GM18520 (cell line): ENCODE results near the gene PLCH1.
"Not testable (repeated sequence)": the region's sequence is repeated elsewhere in the genome, so short reads cannot be mapped to it uniquely, and the experiment has no call there.

Experiments used
- ATAC-seq: cut with Tn5 transposase; IDR thresholded peaks from one replicate; pipeline ENCODE4 v1.9.1; 2021; ENCODE audit not compliant: unreplicated experiment

Gene PLCH1

GRCh38 chr3:155646669-155647068 lies 98.2 kb downstream of the PLCH1 start:
- no peak for ATAC-seq

GRCh38 chr3:155646128-155646527 lies 98.7 kb downstream of the PLCH1 start:
- no peak for ATAC-seq

DNA sequence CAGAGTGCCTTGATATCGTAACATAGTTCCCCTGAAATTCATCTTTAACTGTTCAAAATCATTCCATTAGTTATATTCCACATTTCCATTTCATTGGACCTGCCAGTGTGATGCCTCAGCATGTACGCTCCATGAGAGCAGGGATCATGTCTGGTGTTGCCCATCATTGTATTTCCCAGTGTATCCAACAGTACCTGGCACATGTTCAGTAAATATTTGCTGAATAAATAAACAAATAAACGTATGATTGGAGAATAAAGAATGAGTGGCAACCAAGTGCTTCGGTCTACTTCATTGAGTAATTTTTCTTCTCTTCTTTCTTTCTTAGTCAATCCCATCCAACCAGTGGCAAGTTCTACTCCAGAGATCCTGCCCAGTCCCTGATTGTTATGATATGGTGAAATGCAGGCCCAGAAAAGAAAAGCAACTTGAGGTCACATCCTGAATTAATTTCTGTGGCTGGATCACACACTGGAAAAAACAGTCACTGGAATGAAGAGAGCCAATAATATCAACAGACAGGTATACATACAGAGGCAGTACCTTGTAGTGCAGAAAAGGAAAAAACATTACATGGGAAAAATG lies 101.2 kb downstream of the PLCH1 start:
- ATAC-seq = no peak

DNA sequence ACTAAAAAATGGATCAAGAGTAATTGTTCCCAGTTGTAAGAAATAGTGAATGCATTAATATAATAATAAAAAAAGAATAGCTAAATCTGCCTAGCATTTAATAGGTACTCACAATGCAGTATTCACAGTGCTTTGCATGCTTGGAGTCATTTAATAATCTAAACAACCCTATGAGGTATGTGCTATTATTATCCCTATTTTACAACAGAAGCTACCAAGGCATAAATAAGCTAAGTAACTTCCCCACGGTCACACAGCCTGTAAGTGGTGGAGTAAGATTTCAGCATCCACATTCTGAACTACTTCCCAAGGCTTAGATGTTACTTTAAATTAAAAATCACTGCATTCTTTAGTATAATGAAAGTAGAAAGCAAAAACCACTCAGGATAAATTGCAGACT lies 102.9 kb downstream of the PLCH1 start:
- no peak for ATAC-seq

DNA sequence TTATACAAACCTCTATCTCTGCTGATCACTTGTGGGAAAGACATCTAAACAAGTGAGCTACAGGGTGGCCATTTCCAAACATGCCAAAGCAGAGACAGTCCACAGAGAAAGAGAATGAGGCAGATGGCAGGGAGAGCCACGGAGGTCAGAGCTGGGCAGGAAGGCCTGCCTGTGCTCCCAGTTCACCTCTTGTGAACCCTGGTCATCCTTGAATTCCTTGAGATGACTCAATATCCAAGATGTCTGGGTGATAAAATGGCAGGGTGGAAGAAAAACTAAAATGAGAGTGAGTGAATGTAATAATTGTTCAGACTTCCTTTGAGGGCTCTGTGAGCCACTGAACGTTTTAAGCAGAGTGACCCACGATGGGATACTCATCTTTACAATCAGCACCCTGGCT lies 104.8 kb downstream of the PLCH1 start:
- ATAC-seq = no peak

- ATAC-seq = no peak
Observed at GRCh38 chr3:155639462-155640055, 105.3 kb downstream of the PLCH1 start.

GRCh38 chr3:155638461-155638860 lies 106.4 kb downstream of the PLCH1 start:
- not testable (repeated sequence) for ATAC-seq

DNA sequence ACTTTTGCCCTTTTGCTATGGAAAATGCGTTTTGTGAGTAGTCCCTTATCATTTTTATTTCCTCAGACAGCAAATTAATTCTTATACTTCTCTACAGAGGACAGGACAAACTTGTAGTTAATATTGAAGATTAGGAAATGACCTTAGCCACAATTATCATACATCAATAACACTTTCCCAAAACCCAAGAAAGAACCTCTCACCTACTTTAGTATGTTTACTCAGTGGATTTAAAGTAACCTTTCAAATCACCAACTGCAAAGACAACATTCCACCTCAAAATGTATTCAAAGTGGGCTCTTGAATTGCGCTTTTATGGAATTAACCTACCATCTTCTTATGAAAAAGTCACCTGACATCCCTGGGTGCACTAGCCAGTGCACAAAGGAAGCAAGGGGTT lies 107.3 kb downstream of the PLCH1 start:
- ATAC-seq = no peak

DNA sequence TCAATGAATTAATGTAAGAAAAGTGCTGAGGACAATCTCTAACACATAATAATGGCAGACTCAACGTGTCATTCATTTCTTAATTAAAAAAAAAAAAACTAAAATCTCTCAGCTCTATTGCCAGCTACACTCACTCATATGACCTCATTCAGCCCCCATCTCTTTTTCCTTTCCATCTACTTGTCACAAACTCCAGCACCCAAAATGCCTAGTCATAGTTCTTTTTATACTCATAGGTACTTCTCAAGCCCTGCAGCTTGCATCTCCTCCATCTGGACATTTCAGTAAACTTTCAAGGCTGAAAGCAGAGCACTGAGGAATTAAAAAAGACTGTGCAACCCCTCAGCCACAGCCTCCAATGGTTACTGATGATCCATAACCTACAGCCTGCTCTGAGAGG lies 109.8 kb downstream of the PLCH1 start:
- no peak for ATAC-seq

DNA sequence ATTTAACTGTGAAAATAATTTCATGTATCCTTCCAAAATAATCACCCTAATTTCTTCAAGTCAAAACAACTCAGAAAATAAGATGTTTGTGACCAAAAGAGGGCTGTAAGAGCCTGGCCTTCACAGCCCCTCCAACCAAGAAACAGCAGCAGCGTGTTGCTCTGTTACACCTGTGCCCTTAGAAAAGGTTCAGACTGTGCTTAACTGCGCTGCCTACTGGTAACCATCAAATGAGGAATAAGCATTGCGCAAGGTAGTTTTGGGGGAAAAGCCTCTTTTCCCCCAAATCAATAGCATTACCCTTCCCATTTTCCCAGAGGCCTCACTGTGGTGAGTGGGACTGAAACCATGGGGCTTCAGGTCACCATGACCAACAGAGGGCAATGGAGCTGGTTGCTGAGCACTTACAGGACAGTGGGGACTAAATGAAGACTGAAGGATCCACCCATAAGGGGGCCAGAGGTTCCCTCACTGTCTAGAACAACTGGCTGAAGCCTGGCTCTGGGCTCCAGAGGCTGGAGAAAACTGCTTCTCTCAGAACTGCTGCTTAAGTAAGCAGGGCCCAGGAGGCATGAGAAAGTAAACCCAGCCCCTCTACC lies 110.7 kb downstream of the PLCH1 start:
- ATAC-seq = no peak

- ATAC-seq = no peak
Observed at GRCh38 chr3:155631323-155632019, 113.4 kb downstream of the PLCH1 start.

DNA sequence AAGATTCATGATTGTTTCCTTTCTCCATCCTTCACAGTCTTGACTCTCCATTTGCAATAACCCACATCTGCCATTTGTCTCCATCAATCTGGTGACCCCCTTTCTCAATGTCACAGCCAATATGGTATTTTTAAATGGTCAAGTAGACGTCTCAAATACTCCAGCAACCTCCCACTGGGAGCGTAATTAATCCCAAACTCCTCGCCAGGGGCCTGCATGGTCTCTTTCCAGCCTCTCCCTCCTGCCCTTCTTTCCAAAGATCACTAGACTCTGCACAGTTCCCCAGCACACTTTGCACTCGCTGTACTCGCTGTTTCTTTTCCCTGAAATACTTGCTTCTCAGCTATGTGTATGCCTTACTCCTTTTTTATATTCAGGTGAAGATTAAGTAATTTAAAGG lies 115.3 kb downstream of the PLCH1 start:
- no peak for ATAC-seq

GRCh38 chr3:155629056-155629455 lies 115.8 kb downstream of the PLCH1 start:
- ATAC-seq = no peak

DNA sequence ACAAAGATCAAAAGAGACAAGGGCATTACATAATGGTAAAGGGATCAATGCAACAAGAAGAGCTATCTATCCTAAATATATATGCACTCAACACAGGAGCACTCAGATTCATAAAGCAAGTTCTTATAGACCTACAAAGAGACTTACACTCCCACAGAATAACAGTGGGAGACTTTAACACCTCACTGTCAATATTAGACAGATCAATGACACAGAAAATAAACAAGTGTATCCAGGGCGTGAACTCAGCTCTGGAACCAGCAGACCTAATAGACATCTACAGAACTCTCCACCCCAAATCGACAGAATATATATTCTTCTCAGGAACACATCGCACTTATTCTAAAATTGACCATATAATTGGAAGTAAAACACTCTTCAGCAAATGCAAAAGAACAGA lies 122.2 kb downstream of the PLCH1 start:
- not testable (repeated sequence) for ATAC-seq

GRCh38 chr3:155620552-155620951 lies 124.3 kb downstream of the PLCH1 start:
- not testable (repeated sequence) for ATAC-seq

DNA sequence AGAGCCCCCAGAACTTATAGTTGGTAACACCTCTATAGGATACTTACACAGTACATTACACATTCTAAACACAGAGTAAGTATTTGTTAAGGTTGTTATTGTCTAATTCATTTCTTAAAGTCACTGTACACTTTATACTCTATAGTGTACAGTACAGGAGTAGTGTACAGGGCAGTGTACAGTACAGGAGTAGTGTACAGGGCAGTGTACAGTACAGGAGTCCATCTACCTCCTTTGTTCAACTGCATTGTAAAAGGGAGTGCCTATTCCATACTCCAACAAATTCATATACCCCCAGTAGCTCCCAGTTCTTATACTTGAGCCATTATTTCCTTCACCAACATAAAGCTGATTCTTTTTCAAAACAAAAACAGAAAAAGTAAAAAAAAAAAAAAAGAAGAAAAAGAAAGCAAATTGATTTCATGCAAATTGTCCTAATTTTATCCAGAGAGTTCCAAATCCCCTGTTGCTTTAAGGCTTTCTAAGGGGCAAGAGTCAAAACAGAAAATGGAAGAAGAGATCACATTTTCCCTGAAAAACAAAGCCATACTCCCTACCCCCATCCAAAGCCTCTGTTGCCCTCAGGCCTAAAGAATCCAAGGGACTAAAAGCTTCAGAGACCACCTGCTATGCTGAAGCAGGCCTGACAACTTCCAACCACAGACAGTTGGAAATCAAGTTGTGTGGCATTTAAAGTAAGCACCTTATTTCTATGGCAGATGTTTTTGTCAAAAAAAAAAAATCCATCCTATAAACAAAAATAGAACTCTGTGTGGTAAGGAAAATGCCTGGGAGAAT lies 125.6 kb downstream of the PLCH1 start:
- no peak for ATAC-seq

DNA sequence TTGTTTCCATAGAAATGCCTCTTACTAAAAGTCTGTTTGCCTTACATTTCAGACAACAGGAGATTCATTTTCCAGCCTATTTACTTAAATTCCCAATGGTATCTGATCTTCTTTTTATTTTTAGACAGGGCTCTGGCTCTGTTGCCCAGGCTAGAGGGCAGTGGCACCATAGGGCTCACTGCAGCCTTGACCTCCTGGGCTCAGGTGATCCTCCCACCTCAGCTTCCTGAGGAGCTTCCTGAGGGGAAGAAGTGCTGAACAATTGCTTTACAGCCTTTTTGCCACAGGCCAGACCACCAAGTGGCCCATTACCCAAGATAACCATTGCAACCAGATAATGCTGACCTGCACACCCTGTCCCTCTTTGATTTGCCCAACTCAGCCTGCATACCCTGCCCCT lies 126.3 kb downstream of the PLCH1 start:
- no peak for ATAC-seq

DNA sequence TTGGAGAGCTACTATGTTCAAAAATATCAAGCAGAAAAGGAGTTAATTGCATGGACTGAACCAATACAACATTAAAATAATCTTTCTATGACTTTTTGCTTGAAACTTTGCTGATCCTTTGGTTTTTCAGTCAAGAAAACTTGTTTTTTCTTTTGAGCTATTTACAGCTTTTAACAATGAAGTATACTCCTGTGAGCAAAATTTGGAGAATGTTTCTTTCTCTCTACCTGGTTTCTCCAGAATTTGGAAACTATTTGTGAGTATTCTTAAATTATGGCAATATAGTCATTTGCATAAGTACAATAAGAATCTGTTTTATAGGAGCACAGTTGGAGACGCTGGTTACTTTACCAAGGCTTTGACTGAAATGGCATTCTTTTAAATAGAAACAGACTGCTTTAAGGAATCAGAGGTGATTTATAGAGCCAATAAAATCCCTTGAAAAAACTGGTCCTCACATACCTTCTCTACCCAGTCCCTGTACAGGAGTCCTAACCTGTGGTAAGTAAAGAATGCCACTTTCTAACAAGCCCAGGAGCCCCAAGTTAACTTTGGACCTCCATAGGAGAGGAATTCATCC lies 127.4 kb downstream of the PLCH1 start:
- ATAC-seq = no peak

DNA sequence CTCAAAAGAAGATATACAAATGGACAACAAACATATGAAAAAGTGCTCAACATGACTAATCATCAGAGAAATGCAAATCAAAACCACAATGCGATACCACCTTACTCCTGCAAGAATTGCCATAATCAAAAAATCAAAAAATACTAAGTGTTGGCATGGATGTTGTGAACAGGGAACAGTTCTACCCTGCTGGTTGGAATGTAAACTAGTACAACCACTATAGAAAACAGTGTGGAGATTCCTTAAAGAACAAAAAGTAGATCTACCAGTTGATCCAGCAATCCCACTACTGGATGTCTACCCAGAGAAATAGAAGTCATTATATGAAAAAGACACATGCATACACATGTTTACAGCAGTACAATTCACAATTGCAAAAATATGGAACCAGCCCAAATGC lies 129.7 kb downstream of the PLCH1 start:
- not testable (repeated sequence) for ATAC-seq

GRCh38 chr3:155614410-155614809 lies 130.5 kb downstream of the PLCH1 start:
- ATAC-seq = not testable (repeated sequence)

DNA sequence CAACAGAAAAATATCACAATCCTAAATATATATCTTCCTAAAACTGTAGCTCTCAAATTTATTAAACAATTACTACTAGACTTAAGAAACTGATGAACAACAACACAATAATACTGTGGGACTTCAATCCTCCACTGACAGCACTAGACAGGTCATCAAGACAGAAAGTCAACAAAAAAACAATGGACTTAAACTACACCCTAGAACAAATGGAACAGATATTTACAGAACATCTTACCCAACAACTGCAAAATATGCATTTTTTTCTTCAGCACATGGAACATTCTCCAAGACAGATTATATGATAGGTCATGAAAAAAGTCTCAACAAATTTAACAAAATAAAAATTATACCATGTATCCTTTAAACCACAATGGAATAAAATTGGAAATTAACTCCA lies 133.4 kb downstream of the PLCH1 start:
- no peak for ATAC-seq
